ENCODE data around the gene TBC1D16.

TBC1D16 gene

GRCh38 chr17:79912552-79913330 is 122.9 kb downstream of the TBC1D16 start:
- no peak for DNase-seq (ENCODE audit: low read depth)
- no peak for TF ChIP-seq CTCF (conservative IDR thresholded peaks at IDR 0.05; ENCODE audit: low read depth, low read length)
- H3K4me3 ChIP-seq (ENCODE audit: low read length), result no peak overlapping the region

- no peak for DNase-seq (ENCODE audit: low read depth)
- TF ChIP-seq CTCF (conservative IDR thresholded peaks at IDR 0.05; ENCODE audit: low read depth, low read length), result no peak
- no peak overlapping the region for H3K4me3 ChIP-seq (ENCODE audit: low read length)
Measured at GRCh38 chr17:79911430-79912399, 124.0 kb downstream of the TBC1D16 start.

GRCh38 chr17:79910985-79911361 is 124.7 kb downstream of the TBC1D16 start:
- no peak overlapping the region for H3K4me3 ChIP-seq (ENCODE audit: low read length)
- no peak for TF ChIP-seq CTCF (conservative IDR thresholded peaks at IDR 0.05; ENCODE audit: low read depth, low read length)
- DNase-seq (ENCODE audit: low read depth), result no peak

- H3K4me3 ChIP-seq (ENCODE audit: low read length), result no peak overlapping the region
- DNase-seq (ENCODE audit: low read depth), result no peak
- TF ChIP-seq CTCF (conservative IDR thresholded peaks at IDR 0.05; ENCODE audit: low read depth, low read length), result no peak
Measured at GRCh38 chr17:79909121-79909520, 126.6 kb downstream of the TBC1D16 start.

- no peak for TF ChIP-seq CTCF (conservative IDR thresholded peaks at IDR 0.05; ENCODE audit: low read depth, low read length)
- no peak overlapping the region for H3K4me3 ChIP-seq (ENCODE audit: low read length)
- no peak for DNase-seq (ENCODE audit: low read depth)
Measured at GRCh38 chr17:79907850-79908249, 127.8 kb downstream of the TBC1D16 start.

GRCh38 chr17:79907217-79907715 is 128.4 kb downstream of the TBC1D16 start:
- H3K4me3 ChIP-seq (ENCODE audit: low read length), result no peak overlapping the region
- DNase-seq (ENCODE audit: low read depth), result no peak
- TF ChIP-seq CTCF (conservative IDR thresholded peaks at IDR 0.05; ENCODE audit: low read depth, low read length), result no peak

All from retinal pigment epithelial cell (primary cell).